Fibroblast of the aortic adventitia (primary cell): ENCODE results near the gene KLK8. TPM values are rescaled to one million over a fixed set of nuclear protein-coding genes. Genes with fewer than 3 reads are reported as not detected.
"Not testable (repeated sequence)": the region's sequence is repeated elsewhere in the genome, so short reads cannot be mapped to it uniquely, and the experiment has no call there.

Experiments
- DNase-seq: peaks from one replicate; pipeline ENCODE4 v3.0.0-alpha.2; 2010; ENCODE audit warnings: low read depth
- H3K4me3 ChIP-seq: 2 replicates; pipeline ENCODE4 v1.5.1; 2011; ENCODE audit warnings: low read depth, mild to moderate bottlenecking, control low read depth, low read length, moderate library complexity
- CTCF ChIP-seq: IDR thresholded peaks from 2 replicates; pipeline ENCODE4 v1.5.1; 2011; ENCODE audit warnings: mild to moderate bottlenecking, low read length, control low read depth, inconsistent platforms; ENCODE audit not compliant: insufficient read depth
- total RNA-seq: library from RNA; depleted of rRNA; stranded (reverse); fragments of >200 nt; gene quantifications from 2 replicates; pipeline ENCODE4 v1.2.3, GENCODE V29; 2012; ENCODE audit warnings: low replicate concordance

Gene KLK8
- total RNA-seq, 1 donor, result not detected

GRCh38 chr19:50977626-50978025 is 23.8 kb downstream of the KLK8 start:
- no peak for DNase-seq
- no peak for TF ChIP-seq CTCF
- no peak overlapping the region for H3K4me3 ChIP-seq

DNA sequence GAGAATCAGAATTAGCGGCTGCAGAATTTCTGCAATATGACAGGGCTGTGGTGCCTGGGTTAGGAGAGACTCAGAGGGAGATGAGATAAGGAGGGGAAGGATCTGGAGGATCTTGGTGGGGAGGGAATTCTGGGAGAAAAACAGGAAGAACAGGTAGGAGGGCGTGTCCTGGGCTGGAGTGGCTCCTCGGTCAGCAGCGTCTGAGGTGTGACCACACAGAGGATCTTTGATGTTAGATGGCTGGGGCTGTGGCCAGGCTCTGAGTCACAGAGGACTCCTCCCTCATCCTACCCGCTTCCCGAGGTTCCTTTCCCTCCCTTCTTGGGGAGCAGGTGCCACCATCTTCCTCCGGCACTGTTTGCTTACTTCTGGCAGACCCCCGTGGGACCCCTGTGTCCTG is 25.6 kb downstream of the KLK8 start:
- no peak for TF ChIP-seq CTCF
- DNase-seq, result no peak
- no peak overlapping the region for H3K4me3 ChIP-seq

DNA sequence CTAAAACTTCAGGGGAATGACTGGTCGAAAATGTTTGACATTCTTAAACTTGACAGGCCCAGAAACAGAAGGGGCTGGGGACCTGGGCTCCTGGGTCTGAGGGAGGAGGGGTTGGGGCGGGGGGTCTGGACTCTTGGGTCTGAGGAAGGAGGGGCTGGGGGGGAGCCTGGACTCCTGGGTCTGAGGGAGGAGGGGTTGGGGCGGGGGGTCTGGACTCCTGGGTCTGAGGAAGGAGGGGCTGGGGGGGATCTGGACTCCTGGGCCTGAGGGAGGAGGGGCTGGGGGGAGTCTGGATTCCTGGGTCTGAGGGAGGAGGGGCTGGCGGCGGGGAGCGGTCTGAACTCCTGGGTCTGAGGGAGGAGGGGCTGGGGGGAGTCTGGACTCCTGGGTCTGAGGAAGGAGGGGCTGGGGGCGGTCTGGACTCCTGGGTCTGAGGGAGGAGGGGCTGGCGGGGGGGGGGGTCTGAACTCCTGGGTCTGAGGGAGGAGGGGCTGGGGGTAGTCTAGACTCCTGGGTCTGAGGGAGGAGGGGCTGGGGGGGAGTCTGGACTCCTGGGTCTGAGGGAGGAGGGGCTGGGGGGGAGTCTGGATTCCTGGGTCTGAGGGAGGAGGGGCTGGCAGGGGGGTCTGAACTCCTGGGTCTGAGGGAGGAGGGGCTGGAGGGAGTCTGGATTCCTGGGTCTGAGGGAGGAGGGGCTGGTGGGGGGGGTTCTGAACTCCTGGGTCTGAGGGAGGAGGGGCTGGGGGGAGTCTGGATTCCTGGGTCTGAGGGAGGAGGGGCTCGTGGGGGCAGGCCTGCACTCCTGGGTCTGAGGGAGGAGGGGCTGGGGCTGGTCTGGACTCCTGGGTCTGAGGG is 26.5 kb downstream of the KLK8 start:
- TF ChIP-seq CTCF, result no peak
- DNase-seq, result no peak
- H3K4me3 ChIP-seq, result no peak overlapping the region

DNA sequence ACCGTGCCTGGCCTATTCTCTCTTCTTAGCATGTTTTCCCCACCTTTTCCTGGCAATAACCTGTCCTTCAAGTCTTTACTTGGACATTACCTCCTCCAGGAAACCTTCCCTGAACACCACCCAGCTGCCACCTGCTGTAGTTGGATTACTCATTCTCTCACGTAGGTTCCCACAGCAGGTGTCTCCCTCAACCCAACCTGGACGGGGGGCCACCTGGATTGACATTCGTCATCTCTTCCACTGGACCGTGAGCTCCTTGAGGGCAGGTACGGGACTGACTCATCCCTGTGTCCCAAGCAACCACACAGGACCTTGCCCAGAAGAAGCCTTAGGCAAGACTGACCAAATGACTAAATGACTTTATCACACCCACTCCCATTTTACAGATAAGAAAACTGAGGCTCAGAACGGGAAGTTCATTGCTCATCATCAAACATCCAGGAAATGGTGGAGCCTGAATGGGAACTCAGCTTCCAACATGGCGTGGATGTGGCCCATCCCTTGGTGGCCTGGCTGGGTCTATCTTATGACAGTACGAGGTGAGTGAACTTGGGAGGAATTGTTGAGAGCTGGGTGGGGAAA is 28.5 kb downstream of the KLK8 start:
- no peak for DNase-seq
- no peak for TF ChIP-seq CTCF
- H3K4me3 ChIP-seq, result no peak overlapping the region

DNA sequence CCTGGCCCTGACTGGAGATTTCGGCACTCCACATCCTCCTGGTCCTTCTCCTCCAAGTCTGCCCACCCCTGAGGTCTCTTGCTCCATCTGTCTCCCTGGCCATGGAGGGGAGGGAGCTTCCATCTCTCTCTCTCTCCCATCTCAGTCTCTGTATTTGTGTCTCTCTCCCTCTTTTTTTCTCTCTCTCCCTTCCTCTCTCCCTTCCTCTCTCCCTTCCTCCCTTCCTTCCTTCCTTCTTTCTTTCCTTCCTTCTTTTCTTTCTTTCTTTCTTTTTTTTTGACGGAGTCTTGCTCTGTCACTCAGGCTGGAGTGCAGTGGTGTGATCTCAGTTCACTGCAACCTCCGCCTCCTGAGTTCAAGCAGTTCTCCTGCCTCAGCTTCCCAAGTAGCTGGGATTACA is 31.6 kb downstream of the KLK8 start:
- not testable (repeated sequence) for DNase-seq, H3K4me3 ChIP-seq

DNA sequence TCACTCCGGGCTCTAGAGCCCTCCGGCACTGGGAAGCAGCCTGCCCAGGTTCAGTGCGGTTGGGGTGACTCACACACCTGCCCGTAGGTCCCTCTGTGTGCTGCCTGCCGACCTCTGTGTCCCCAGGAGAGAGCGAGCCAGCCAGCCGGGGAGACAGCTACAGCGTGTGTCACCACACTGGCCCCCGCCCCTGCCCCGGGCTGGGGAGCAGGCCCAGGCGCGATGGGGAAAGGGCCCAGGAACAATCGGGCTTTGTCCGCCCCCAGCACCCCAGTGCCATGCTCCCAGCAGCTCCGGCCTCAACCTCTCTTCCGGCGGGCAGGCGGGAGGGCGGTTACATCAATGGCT is 32.0 kb downstream of the KLK8 start, which contains the start of gene KLK6:
Gene KLK6 (minus strand): TSS at position 179 of the 348 bp plus-strand sequence. CDS start 1,487 bp downstream, outside the sequence.
- no peak for DNase-seq
- TF ChIP-seq CTCF, result no peak
- H3K4me3 ChIP-seq, result no peak within 1 kb of the TSS

GRCh38 chr19:50968716-50969412 is 32.5 kb downstream of the KLK8 start:
- no peak for TF ChIP-seq CTCF
- DNase-seq, result no peak
- no peak overlapping the region for H3K4me3 ChIP-seq
